GM12878 (cell line): ENCODE results near the gene TACC3.

Experiments
- HDAC2 ChIP-seq: fragments of 200-600 bp; sonication (generic); IDR thresholded peaks from 2 replicates; pipeline ENCODE4 v1.6.1; 2017
- IRF4 ChIP-seq: IDR thresholded peaks from 2 replicates; pipeline ENCODE4 v1.6.1; 2011; ENCODE audit warnings: low read depth, low read length
- POLR2AphosphoS5 ChIP-seq: IDR thresholded peaks from 2 replicates; pipeline ENCODE4 v1.6.1; 2011; ENCODE audit warnings: mild to moderate bottlenecking, low read length, inconsistent platforms
- POU2F2 ChIP-seq: IDR thresholded peaks from 3 replicates; pipeline ENCODE4 v1.6.1; 2011; ENCODE audit warnings: low read depth, mild to moderate bottlenecking, low read length, borderline replicate concordance
- RB1 ChIP-seq: fragments of 450-650 bp; formaldehyde crosslinking; IDR thresholded peaks from 2 replicates; pipeline ENCODE4 v1.6.1; 2017; ENCODE audit warnings: mild to moderate bottlenecking, borderline replicate concordance
- SRF ChIP-seq, 2 experiments: IDR thresholded peaks; 2 replicates each; pipeline ENCODE4 v1.6.1; 2011; ENCODE audit warnings: low read depth in 2 of 2, low read length in 2 of 2, mild to moderate bottlenecking in 1 of 2, moderate library complexity in 1 of 2
- YY1 ChIP-seq: IDR thresholded peaks from 2 replicates; pipeline ENCODE4 v1.6.1; 2011; ENCODE audit warnings: low read depth, mild to moderate bottlenecking, low read length
- TF ChIP-seq, protein P1 (sequence below), 3 experiments: IDR thresholded peaks in 2 of 3; conservative IDR thresholded peaks in 1 of 3; 2 replicates each; pipeline ENCODE4 v1.5.1; 2011; ENCODE audit warnings: low read depth in 3 of 3, low read length in 3 of 3, mild to moderate bottlenecking in 3 of 3, control low read depth in 2 of 3, moderate library complexity in 2 of 3, inconsistent platforms in 1 of 3, mixed read lengths in 1 of 3; ENCODE audit not compliant: control insufficient read depth in 2 of 3, insufficient read depth in 1 of 3; ENCODE audit errors: extremely low read depth in 1 of 3
- TF ChIP-seq, protein P2 (sequence below): fragments of 450-650 bp; IDR thresholded peaks from 2 replicates; pipeline ENCODE4 v1.6.1; 2017; ENCODE audit warnings: mild to moderate bottlenecking, moderate library complexity

GRCh38 chr4:1714303-1715001 is 6.9 kb upstream of the TACC3 start:
- TF ChIP-seq, protein P1, sequence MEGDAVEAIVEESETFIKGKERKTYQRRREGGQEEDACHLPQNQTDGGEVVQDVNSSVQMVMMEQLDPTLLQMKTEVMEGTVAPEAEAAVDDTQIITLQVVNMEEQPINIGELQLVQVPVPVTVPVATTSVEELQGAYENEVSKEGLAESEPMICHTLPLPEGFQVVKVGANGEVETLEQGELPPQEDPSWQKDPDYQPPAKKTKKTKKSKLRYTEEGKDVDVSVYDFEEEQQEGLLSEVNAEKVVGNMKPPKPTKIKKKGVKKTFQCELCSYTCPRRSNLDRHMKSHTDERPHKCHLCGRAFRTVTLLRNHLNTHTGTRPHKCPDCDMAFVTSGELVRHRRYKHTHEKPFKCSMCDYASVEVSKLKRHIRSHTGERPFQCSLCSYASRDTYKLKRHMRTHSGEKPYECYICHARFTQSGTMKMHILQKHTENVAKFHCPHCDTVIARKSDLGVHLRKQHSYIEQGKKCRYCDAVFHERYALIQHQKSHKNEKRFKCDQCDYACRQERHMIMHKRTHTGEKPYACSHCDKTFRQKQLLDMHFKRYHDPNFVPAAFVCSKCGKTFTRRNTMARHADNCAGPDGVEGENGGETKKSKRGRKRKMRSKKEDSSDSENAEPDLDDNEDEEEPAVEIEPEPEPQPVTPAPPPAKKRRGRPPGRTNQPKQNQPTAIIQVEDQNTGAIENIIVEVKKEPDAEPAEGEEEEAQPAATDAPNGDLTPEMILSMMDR (IDR thresholded peaks at IDR 0.05 in 2 of 3, conservative IDR thresholded peaks at IDR 0.05 in 1 of 3; ENCODE audit: control insufficient read depth in 2 of 3, extremely low read depth in 1 of 3, insufficient read depth in 1 of 3, low read depth in 3 of 3, low read length in 3 of 3) = no peak
- TF ChIP-seq SRF (IDR thresholded peaks at IDR 0.05; ENCODE audit: low read depth in 2 of 2, low read length in 2 of 2) (no peak), RB1 (no peak), POLR2AphosphoS5 (no peak), IRF4 (no peak), POU2F2 (peak; percentile 100), YY1 (no peak), HDAC2 (no peak)
- TF ChIP-seq, protein P2, sequence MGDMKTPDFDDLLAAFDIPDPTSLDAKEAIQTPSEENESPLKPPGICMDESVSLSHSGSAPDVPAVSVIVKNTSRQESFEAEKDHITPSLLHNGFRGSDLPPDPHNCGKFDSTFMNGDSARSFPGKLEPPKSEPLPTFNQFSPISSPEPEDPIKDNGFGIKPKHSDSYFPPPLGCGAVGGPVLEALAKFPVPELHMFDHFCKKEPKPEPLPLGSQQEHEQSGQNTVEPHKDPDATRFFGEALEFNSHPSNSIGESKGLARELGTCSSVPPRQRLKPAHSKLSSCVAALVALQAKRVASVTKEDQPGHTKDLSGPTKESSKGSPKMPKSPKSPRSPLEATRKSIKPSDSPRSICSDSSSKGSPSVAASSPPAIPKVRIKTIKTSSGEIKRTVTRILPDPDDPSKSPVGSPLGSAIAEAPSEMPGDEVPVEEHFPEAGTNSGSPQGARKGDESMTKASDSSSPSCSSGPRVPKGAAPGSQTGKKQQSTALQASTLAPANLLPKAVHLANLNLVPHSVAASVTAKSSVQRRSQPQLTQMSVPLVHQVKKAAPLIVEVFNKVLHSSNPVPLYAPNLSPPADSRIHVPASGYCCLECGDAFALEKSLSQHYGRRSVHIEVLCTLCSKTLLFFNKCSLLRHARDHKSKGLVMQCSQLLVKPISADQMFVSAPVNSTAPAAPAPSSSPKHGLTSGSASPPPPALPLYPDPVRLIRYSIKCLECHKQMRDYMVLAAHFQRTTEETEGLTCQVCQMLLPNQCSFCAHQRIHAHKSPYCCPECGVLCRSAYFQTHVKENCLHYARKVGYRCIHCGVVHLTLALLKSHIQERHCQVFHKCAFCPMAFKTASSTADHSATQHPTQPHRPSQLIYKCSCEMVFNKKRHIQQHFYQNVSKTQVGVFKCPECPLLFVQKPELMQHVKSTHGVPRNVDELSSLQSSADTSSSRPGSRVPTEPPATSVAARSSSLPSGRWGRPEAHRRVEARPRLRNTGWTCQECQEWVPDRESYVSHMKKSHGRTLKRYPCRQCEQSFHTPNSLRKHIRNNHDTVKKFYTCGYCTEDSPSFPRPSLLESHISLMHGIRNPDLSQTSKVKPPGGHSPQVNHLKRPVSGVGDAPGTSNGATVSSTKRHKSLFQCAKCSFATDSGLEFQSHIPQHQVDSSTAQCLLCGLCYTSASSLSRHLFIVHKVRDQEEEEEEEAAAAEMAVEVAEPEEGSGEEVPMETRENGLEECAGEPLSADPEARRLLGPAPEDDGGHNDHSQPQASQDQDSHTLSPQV = no peak
